Hypothalamus (tissue), 51 donors: ENCODE data around the gene OSBPL1A.

Experiments
- DNase-seq, 51 donors: peaks; one replicate each; lab custom pipeline; 2025; lab: John Stamatoyannopoulos, UW

The OSBPL1A gene

GRCh38 chr18:24230766-24231165 is 166.9 kb downstream of the OSBPL1A start:
- DNase-seq, result no peak

- no peak for DNase-seq
These were observed 169.0 kb downstream of the OSBPL1A start for GRCh38 chr18:24228667-24229041.

GRCh38 chr18:24227977-24228666 is 169.5 kb downstream of the OSBPL1A start:
- no peak for DNase-seq

- peak in 2 of 51 donors; percentile 22 to 25 for DNase-seq
These were observed 177.3 kb downstream of the OSBPL1A start for GRCh38 chr18:24220318-24220688.

DNA sequence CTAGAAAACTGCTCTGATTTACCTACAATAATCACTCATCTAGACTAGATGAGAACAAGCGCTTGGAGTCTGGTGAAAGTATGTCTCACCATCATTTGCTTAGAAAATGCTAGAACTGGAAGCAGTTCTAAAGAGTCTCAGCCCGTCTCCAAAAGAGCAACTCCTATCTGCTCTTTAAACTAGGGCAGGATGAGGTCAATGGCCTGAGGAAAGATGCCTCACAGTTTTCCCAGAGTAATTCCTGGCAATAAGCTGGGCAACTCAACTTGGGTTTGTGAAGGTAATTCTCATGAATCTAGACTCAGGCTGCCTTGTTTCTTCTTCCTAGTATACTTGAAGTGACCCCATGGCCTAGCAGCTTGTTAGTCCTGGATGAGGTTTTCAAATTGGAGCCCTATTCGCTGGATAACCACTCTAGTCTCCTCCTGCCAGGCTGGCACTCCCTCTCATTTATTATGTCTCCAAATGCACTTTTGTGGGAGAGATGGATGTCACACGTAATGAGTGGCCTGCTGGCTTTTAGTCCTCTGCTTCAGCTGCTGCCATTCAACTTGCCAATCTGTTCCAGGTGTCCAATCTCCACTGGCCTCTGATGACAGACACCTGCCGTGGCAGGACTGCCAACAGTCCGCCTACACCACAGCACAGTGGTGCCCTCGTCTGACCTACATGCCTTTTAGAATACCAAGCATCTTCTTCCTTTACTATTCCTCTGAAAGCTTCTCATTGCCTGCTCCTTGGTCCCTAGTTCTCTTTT is 177.9 kb downstream of the OSBPL1A start:
- peak in 5 of 51 donors; percentile 13 to 41 (median 25) for DNase-seq

DNA sequence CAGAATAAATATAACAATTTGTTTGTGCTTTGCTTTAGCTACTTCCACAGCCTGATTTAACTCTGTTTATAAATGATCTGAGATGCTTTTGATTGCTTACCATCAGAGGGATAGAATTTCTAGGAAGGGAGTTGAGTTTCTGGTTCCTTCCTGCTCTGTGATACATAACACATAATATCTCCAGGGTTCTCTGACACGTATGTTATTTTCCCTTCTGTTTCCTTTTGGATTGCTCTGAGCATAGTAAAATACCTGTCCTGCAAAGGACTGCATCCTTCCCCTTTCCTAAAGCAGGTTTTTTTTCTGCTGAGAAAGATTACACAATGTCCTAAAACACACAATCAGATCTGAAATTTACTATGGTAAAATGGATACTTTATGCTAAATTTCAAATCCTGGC is 182.7 kb downstream of the OSBPL1A start:
- no peak for DNase-seq

DNA sequence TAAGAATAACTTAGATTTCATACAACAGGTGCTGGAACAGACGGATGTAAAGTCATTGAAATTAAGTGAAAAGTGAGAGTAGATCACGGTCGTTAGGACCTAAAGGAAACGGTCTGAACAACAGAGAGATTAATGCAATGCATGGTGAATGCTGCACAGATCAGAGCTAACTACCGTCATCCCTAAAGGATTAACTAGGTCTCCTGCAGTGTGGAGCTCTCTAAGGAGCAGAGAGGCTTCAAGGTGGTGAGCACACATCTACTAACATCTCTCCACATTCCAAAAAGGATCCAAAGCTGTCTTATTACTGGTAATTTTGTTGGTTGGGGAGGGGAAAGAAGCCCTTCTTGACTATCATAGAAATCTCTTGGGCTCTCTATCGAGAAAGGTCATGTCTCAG is 183.5 kb downstream of the OSBPL1A start:
- no peak for DNase-seq

DNA sequence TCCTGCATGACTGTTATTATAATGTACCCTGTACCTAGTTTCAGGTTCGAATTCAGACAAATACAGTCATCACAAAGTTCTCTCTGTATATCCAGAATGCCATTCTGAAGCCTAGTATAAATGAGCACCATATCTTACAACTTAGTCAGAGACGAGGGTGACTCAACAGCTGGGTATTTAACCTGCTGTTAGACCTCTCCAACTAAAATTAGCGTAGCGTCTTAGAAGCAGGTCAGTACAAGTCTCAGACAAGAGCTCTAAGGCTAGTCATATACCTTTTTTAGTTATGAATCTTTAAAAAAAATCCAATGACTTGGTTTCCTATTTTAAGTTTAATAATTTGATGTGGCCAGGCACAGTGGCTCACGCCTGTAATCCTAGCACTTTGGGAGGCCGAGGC is 184.7 kb downstream of the OSBPL1A start:
- DNase-seq, result no peak

GRCh38 chr18:24209558-24209957 is 188.1 kb downstream of the OSBPL1A start:
- no peak for DNase-seq

- DNase-seq, result peak in 1 of 51 donors; percentile 21
These were observed 189.2 kb downstream of the OSBPL1A start for GRCh38 chr18:24208270-24209035.

DNA sequence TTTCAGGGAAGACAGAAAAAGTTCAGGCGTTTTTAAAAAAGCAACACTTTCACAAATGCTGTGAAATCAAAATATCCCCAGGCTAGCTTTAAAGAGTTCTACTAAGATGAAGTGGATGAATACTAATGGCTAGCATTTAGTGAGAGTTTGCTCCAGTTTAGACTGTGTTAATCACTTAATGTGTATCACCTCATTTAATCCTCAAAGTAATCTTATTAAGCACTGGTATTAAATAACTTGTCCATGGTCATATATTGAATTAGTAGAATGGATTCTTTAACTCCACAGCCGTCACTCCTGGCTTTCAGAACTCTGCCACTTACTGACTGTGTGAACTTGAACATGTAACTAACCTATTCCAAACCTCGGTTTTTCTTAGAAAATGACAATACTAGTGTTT is 192.7 kb downstream of the OSBPL1A start:
- DNase-seq, result no peak

DNA sequence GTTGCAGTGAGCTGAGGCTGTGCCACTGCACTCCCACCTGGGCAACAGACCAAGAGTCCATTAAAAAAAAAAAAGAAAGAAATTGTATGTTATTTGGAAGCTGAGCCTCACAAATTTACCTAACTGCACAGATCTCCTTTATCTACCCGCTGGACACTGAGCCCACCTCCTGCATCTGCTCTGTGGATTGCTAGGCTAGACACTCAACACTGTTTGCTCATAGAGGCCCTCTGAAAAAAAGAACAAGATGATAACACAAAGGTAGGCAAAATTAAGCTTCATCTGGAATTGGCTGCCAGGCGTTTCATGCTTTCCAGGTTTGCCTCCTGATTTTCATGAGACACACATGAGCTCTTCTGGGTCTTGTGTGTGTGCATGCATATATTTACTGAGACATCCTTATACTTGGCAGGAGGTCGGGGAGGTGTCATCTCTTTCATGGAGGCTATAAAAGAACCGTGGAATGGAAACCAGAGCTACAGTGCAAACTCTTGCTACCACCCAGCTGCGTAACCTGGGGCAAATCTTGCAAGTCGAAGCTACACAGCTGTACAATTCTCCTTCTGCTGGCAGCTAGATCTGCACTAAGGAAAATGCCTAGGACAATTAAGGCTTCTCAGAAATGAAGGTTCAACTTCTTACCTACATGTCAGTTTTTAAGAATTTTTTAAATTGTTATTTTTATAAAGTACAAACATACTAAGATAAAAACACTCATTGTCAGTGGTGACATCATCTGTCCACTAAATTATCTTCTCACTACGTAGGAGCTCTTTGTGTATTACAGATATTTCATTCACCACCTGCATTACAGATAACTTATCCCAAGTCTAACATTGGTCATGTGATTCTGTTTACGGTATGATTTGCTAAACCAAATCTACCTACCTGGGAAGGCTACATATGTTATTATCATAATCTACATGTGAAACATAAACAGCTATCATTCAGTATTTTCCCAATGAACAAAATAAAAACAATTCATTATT is 195.6 kb downstream of the OSBPL1A start:
- DNase-seq, result peak in 2 of 51 donors; percentile 19 to 49

GRCh38 chr18:24200494-24201290 is 196.9 kb downstream of the OSBPL1A start:
- peak in 9 of 51 donors; percentile 6 to 81 (median 24) for DNase-seq

DNA sequence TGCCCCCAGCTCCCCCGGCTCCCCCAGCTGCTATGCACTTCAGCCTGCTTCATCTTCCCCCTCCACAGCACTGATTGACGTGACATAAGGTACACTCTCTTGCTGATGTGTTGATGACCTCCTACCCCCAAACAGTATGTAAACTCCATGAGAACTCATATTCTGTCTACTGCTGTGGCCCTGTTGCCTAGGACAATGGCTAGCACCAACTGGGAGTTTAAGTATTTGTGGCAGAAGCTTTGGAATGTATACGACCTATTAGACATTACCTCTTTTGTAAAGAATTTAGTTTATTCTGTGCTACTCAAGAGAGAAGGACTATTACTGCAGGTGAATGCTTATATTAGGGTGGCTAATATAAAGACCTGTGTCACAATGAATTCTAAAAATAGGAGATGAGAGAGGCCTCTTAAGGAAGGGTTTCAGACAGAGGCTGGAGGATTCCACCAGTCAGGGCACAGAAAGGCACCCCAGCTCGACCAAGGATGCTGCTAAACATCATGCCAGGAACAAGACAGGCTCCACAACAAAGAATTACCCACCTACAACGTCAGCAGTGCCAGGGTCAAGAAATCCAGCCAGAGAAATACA is 198.2 kb downstream of the OSBPL1A start:
- DNase-seq, result no peak

- no peak for DNase-seq
These were observed 199.2 kb downstream of the OSBPL1A start for GRCh38 chr18:24198461-24198860.

GRCh38 chr18:24197412-24197811 is 200.2 kb downstream of the OSBPL1A start:
- no peak for DNase-seq

DNA sequence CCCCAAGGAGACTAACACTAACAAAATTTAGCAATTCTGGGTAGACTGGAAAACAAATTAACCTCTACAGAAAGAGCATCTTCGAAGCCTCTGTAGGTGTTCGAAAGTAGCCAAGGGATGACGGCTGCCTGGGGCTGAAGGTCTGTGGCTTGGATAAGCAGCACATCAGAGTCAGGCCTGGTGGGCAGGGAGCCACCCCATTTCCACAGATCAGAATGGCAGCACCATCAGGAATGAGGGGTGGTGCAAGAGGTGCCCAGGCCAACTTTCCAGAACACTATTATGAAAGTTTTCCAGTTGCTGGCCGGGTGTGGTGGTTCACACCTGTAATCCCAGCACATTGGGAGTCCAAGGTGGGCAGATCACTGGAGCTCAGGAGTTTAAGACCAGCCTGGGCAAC is 200.9 kb downstream of the OSBPL1A start:
- no peak for DNase-seq

DNA sequence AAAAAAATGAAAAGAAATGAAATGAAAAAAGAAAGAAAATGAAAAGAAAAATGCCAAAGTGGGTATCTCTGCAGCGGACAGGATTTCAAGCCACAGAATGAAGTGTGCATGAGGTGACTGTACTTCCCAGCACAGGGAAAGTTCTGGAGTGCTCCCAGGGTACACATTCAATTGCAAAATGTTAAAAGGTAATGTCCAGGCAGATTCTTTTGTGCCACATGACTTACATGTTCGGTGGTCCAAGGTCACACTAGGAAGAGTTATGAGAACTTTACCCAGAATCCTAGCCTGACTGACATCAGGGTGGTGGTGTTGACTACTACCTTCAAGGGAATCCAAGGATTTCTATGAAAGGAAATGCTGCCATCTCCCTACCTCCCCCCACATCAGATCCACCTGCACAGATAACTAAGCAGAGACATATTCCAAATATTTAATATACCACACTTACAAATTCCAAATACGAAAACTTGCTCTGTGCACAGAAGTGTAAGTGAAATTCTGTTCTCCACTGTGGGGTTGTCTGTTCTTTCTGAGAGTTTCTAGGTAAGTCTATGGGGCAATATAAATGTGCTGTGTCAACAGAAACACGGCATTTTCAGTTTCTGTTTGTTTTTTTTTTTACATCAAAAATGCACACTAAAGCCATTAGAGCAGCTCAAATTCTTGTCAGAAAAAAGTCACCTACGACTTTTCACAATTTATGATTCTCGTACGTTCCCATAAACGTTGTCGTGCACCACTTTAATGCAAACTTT is 202.1 kb downstream of the OSBPL1A start:
- DNase-seq, result no peak
